ENCODE results near the gene ADAMTS2.

ADAMTS2 gene

DNA sequence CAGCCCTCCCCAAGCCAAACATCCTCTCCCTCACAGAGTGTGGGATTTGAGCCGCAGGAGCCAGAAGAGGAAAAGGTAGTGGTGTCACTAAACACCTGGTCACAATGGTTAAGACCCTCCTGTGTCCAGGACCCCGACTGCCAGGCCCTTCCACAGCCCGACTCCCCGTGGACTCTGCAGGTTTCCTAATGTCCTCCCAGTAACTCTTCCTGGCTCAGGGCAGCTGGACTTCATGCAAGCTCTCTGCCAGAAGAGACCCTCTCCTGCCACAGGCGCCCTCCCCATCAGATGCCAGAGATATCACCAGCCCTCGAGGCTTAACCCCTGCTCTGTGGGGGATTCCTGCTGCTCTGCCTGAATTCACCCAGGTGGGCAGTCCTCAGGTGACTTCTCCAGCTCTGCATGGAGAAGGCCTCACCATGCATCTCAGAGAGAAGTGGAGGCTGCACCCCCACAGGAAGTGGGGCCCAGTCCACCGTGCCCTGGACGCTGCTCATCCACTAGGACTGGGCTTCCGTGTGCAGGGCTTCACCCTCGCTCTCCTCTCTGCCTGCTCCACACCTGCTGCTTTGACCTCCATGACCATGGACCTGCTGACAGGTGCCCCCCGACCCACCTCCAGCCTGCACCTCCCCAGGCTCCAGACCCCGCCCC, 111.2 kb downstream of the ADAMTS2 start:
- 89% methylated on average over 12 of the region's 12 CpGs for WGBS
- H3K27me3 ChIP-seq (ENCODE audit: insufficient read depth, low read length), result no peaks in the 10 kb centered on the region
- H3K36me3 ChIP-seq (ENCODE audit: insufficient read depth, low read length), result no peaks in the 10 kb centered on the region
- H3K4me1 ChIP-seq (ENCODE audit: insufficient read depth, low read length), result peaks cover under 1% of the 10 kb centered on the region; the same call in 1 of the 2 replicates
- no peak overlapping the region for H3K27ac ChIP-seq (ENCODE audit: low read depth, low read length)
- H3K9me3 ChIP-seq (ENCODE audit: insufficient read depth, low read depth, low read length), result no peaks in the 10 kb centered on the region
- no peak overlapping the region for H3K4me3 ChIP-seq (ENCODE audit: low read length)
- no peak overlapping the region for H3K9ac ChIP-seq (ENCODE audit: low read depth, low read length)

DNA sequence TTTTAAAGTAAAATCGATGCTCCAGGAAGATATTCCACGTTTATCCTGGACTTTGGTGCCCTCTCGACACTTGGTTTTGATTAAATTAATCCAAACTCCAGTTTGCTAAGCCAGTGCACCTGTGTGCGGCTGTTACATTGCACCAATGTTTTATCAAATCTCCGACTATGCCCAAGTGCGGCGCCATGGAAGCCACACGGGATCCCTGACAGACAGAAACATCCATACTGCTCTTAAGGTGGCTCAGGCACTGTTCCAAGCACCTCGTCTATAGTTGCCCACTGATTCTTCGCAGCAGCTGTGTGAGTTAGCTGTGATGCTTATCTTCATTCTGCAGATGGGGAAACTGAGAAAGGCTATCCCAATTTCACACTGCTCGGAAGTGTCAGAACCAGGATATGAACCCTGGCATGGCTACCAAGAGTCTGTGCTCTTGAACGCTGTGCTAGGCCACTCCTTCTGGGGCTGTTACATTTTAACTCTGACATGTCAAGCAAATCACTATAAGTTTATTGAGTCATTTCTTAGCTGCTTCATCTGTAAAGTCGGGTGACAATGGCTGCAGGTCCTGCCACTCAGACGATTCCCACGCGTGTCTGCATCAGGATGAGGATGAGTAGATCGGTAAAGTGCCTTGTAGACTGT, 113.0 kb downstream of the ADAMTS2 start:
- WGBS, result 94% methylated on average over 17 of the region's 17 CpGs
- Histone ChIP-seq H3K4me1 (ENCODE audit: insufficient read depth, low read length) (peaks cover 15% of the 10 kb centered on the region), H3K9me3 (ENCODE audit: insufficient read depth, low read depth, low read length) (no peaks in the 10 kb centered on the region), H3K4me3 (ENCODE audit: low read length) (no peak overlapping the region), H3K9ac (ENCODE audit: low read depth, low read length) (no peak overlapping the region), H3K36me3 (ENCODE audit: insufficient read depth, low read length) (no peaks in the 10 kb centered on the region), H3K27ac (ENCODE audit: low read depth, low read length) (no peak overlapping the region), H3K27me3 (ENCODE audit: insufficient read depth, low read length) (no peaks in the 10 kb centered on the region)

DNA sequence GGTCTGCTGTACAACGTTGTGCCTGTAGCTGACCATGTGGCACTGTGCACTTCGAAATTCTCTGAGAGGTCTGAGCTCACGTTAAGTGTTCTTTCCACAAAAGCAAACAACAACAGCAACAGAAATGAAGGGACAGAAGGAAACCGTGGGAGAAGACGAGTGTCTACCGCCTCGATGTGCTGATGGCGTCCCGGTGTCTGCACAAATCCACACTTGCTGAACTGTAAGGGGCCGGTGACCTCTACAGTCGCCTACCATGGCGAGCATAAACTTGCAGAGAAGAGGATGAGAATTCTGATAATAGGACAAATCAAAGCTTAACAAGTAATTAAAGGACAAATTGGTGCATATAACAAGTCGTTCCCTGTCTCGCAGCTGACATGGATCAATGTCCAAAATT, 114.0 kb downstream of the ADAMTS2 start:
- Histone ChIP-seq H3K4me1 (ENCODE audit: insufficient read depth, low read length) (peaks cover 17% of the 10 kb centered on the region), H3K9me3 (ENCODE audit: insufficient read depth, low read depth, low read length) (no peaks in the 10 kb centered on the region), H3K9ac (ENCODE audit: low read depth, low read length) (no peak overlapping the region), H3K4me3 (ENCODE audit: low read length) (no peak overlapping the region), H3K27ac (ENCODE audit: low read depth, low read length) (no peak overlapping the region), H3K27me3 (ENCODE audit: insufficient read depth, low read length) (no peaks in the 10 kb centered on the region), H3K36me3 (ENCODE audit: insufficient read depth, low read length) (no peaks in the 10 kb centered on the region)
- 95% methylated on average over 14 of the region's 14 CpGs for WGBS

DNA sequence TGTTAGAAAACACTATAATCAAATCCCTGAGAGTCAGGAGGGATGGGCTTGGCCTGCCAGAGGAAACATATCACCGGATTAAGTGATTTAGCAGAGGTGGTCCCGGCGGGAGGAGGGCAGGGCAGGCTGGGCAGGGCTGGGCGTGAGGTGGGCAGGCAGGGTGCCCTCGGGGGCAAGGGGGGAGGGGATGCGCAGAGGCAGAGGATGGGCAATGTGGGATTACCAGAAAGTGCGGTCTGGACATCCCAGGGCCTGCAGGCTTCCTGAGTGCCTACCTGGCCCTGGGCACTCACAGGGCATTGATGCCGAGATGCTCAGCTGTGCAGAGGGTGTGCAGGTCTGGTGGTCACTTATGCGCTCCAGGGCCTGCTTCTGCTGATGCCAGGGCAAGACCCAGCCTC, 115.2 kb downstream of the ADAMTS2 start:
- H3K27me3 ChIP-seq (ENCODE audit: insufficient read depth, low read length), result no peaks in the 10 kb centered on the region
- WGBS, result 85% methylated on average over 9 of the region's 9 CpGs
- H3K27ac ChIP-seq (ENCODE audit: low read depth, low read length), result no peak overlapping the region
- H3K9me3 ChIP-seq (ENCODE audit: insufficient read depth, low read depth, low read length), result 0 out of 2 replicates have a peak, but pooled peaks cover 2% of the 10 kb centered on the region
- no peak overlapping the region for H3K4me3 ChIP-seq (ENCODE audit: low read length)
- no peaks in the 10 kb centered on the region for H3K36me3 ChIP-seq (ENCODE audit: insufficient read depth, low read length)
- no peak overlapping the region for H3K9ac ChIP-seq (ENCODE audit: low read depth, low read length)
- peaks cover 17% of the 10 kb centered on the region for H3K4me1 ChIP-seq (ENCODE audit: insufficient read depth, low read length)

DNA sequence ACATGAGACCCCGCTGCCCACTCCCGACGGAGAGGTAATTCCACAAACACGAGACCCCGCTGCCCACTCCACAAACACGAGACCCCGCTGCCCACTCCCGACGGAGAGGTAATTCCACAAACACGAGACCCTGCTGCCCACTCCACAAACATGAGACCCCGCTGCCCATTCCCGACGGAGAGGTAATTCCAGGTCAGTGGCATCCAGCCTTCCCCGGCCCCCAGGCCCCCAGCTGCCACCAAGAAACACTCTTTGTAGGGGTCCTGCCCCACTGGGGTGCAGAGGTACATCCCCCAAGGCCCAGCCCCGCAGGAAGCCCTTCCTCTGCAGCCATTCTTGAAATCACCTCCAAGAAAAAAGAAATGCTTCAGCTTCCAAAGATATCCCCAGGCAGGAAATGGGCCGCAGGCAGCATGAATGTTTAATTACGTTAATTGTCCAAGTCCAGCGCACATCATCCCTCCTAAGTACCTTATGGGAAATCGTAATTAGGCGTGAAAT, 115.9 kb downstream of the ADAMTS2 start:
- Histone ChIP-seq H3K27me3 (ENCODE audit: insufficient read depth, low read length) (no peaks in the 10 kb centered on the region), H3K36me3 (ENCODE audit: insufficient read depth, low read length) (no peaks in the 10 kb centered on the region), H3K4me1 (ENCODE audit: insufficient read depth, low read length) (peaks cover 17% of the 10 kb centered on the region), H3K27ac (ENCODE audit: low read depth, low read length) (no peak overlapping the region), H3K4me3 (ENCODE audit: low read length) (no peak overlapping the region), H3K9ac (ENCODE audit: low read depth, low read length) (no peak overlapping the region), H3K9me3 (ENCODE audit: insufficient read depth, low read depth, low read length) (peaks cover 8% of the 10 kb centered on the region; the same call in 1 of the 2 replicates)
- 92% methylated on average over 20 of the region's 20 CpGs for WGBS

DNA sequence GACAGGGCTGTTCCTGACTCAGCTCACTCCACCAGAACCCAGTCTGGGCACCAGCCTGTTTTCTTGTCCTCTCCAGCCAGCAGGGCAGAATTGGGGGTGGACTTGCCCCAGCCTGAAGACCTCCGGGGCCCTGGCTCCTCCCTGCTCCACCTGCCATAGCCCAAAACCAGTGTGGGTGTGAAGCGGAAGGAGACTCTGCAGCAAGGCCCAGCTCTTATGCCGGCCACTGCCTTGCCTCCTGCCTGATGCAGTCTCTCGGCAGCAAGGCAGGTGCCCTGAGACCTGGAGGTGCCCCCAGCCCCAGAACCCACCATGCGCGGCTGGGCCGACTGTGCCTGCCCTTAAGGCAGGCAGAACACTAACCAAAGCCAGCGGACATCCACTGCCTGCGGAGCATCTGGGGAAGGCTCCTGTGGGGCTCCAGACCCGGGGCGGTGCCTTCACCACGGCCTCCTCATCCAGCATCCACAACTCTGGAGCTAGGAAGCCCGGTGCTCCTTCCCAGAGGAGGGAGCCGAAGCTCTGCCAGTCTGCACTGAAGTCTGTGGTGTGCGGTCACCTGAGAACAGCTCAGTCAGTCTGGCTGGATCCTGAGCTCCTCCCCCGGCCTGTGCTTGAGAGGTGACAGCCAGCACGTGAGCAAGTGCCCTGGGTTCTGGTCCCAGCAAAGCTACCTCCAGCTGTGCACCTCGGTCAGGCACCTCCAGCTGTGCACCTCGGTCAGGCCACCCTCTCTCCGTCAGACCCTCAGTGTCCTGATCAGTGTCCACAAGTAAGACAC, 116.7 kb downstream of the ADAMTS2 start:
- no peak overlapping the region for H3K27ac ChIP-seq (ENCODE audit: low read depth, low read length)
- no peaks in the 10 kb centered on the region for H3K36me3 ChIP-seq (ENCODE audit: insufficient read depth, low read length)
- H3K9ac ChIP-seq (ENCODE audit: low read depth, low read length), result no peak overlapping the region
- 85% methylated on average over 20 of the region's 20 CpGs for WGBS
- H3K27me3 ChIP-seq (ENCODE audit: insufficient read depth, low read length), result no peaks in the 10 kb centered on the region
- peaks cover 17% of the 10 kb centered on the region for H3K4me1 ChIP-seq (ENCODE audit: insufficient read depth, low read length)
- H3K9me3 ChIP-seq (ENCODE audit: insufficient read depth, low read depth, low read length), result peaks cover 16% of the 10 kb centered on the region
- H3K4me3 ChIP-seq (ENCODE audit: low read length), result no peak overlapping the region

DNA sequence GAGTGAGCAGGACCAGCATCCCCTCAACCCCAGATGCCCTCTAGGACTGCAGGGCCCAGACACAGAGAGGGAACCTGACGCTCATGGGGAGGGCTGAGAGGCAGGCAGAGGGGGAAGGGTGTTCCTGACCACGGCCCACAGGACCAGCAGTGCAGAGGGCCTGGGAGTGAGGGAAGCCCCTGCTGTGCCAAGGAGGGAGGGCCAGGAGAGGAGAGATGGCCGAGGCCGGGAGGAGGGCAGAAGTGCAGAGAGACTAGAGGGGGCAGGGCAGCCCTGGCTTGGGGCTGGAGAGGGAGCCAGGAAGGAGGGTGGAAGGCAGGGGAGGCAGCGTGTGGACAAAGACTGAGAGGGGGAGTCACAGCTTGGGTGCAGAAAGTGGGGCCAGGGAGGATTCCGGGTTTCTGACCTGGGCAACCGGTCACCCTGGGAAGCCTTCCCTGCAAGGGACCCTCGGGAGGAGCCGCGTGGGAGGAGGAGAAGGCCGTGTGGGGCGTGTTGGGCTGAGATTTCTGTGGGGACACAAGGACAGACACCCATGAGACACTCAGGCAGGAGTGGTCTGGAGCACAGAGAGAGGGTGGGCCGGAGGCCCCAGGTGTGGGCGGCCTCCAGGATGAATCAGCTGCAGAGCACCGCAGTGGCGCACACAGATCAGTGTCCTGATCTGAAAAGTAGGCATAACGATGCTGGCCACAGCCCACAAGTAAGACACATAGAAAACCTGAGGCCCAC, 117.5 kb downstream of the ADAMTS2 start:
- Histone ChIP-seq H3K4me3 (ENCODE audit: low read length) (no peak overlapping the region), H3K9me3 (ENCODE audit: insufficient read depth, low read depth, low read length) (peaks cover 20% of the 10 kb centered on the region), H3K27ac (ENCODE audit: low read depth, low read length) (no peak overlapping the region), H3K9ac (ENCODE audit: low read depth, low read length) (no peak overlapping the region), H3K36me3 (ENCODE audit: insufficient read depth, low read length) (no peaks in the 10 kb centered on the region), H3K4me1 (ENCODE audit: insufficient read depth, low read length) (peaks cover 17% of the 10 kb centered on the region), H3K27me3 (ENCODE audit: insufficient read depth, low read length) (no peaks in the 10 kb centered on the region)
- 72% methylated on average over 17 of the region's 17 CpGs for WGBS

DNA sequence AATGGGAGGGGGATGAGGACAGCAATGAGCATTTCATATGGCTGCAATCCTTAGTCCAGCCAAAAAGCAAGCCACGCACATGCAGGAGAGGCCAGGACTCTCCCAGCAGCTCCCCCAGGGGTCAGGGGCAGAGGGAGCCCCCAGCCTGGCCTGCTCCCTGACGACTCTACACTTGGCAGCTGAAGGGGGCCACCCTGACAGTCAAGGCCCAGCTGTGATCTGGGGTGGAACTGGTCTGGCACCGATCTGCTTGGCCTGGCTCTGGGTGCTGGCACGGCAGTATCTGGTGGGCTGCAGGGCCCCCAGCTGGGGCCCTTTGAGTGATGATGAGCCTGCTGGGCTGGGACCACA, 118.1 kb downstream of the ADAMTS2 start:
- Histone ChIP-seq H3K36me3 (ENCODE audit: insufficient read depth, low read length) (no peaks in the 10 kb centered on the region), H3K27ac (ENCODE audit: low read depth, low read length) (no peak overlapping the region), H3K27me3 (ENCODE audit: insufficient read depth, low read length) (no peaks in the 10 kb centered on the region), H3K4me1 (ENCODE audit: insufficient read depth, low read length) (peaks cover 17% of the 10 kb centered on the region), H3K4me3 (ENCODE audit: low read length) (no peak overlapping the region), H3K9ac (ENCODE audit: low read depth, low read length) (no peak overlapping the region), H3K9me3 (ENCODE audit: insufficient read depth, low read depth, low read length) (peaks cover 20% of the 10 kb centered on the region)
- 84% methylated on average over 4 of the region's 4 CpGs for WGBS

DNA sequence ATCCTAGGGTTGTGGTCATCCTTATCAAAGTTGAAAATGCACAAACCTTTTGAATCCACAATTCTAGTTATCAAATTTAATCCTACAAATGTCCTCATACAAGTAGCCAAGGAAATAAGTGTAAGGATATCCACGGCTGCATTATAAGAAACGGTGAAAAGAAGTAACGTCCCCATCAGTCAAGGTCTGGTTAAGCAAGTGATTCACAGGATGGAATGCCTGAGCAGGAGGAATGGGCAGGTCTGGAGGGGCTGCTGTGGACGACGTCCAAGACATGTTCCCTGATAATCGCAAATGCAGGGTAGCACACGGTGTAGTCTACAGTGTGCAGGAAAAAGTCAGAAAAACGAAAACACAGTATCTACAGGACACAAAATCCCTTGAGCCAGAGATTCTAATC, 118.6 kb downstream of the ADAMTS2 start:
- Histone ChIP-seq H3K4me1 (ENCODE audit: insufficient read depth, low read length) (peaks cover 17% of the 10 kb centered on the region), H3K9me3 (ENCODE audit: insufficient read depth, low read depth, low read length) (peaks cover 20% of the 10 kb centered on the region), H3K9ac (ENCODE audit: low read depth, low read length) (no peak overlapping the region), H3K27me3 (ENCODE audit: insufficient read depth, low read length) (no peaks in the 10 kb centered on the region), H3K4me3 (ENCODE audit: low read length) (no peak overlapping the region), H3K36me3 (ENCODE audit: insufficient read depth, low read length) (no peaks in the 10 kb centered on the region), H3K27ac (ENCODE audit: low read depth, low read length) (no peak overlapping the region)
- WGBS, result 88% methylated on average over 8 of the region's 8 CpGs

DNA sequence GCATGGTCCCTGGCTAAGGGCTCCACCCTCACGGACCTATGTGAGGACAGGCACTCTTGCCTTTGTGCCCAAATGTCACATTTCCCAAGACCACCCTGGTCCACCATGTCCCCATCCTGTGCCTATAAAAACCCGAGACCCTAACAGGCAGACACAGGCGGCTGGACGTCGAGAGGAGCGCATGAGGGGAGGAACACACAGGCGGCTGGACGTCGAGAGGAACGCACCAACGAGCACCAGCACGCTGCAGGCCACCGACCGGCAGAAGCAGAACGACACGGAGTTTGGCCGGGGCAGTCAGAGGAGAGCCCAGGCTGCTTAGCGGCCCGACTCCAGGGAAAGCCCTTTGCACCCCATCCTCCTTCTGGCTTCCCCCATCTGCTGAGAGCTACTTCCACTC, 119.9 kb downstream of the ADAMTS2 start:
- H3K27ac ChIP-seq (ENCODE audit: low read depth, low read length), result no peak overlapping the region
- no peak overlapping the region for H3K9ac ChIP-seq (ENCODE audit: low read depth, low read length)
- no peaks in the 10 kb centered on the region for H3K36me3 ChIP-seq (ENCODE audit: insufficient read depth, low read length)
- H3K9me3 ChIP-seq (ENCODE audit: insufficient read depth, low read depth, low read length), result peaks cover 20% of the 10 kb centered on the region
- no peaks in the 10 kb centered on the region for H3K27me3 ChIP-seq (ENCODE audit: insufficient read depth, low read length)
- H3K4me1 ChIP-seq (ENCODE audit: insufficient read depth, low read length), result peaks cover 17% of the 10 kb centered on the region
- WGBS, result 95% methylated on average over 19 of the region's 19 CpGs
- H3K4me3 ChIP-seq (ENCODE audit: low read length), result no peak overlapping the region

DNA sequence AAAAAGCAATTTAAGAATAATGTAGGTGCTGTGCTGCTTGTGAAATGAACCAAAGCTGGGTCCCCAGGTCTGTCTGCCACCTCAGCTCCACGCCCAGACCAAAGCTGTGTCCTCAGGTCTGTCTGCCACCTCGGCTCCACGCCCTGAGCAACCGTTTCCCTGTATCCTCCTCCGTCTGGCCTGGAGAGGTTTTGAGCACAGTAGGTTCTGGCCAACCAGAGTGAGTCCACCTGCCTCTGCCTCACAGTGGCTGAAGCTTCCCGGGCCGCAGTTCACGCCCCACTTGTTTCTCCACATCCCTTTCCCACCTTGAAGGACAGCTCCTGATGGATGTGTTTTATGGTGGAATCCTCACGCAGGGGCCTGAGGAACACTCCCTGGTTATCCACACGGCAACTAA, 120.5 kb downstream of the ADAMTS2 start:
- Histone ChIP-seq H3K27me3 (ENCODE audit: insufficient read depth, low read length) (no peaks in the 10 kb centered on the region), H3K9me3 (ENCODE audit: insufficient read depth, low read depth, low read length) (peaks cover 20% of the 10 kb centered on the region), H3K27ac (ENCODE audit: low read depth, low read length) (no peak overlapping the region), H3K4me1 (ENCODE audit: insufficient read depth, low read length) (peaks cover 17% of the 10 kb centered on the region), H3K4me3 (ENCODE audit: low read length) (no peak overlapping the region), H3K9ac (ENCODE audit: low read depth, low read length) (no peak overlapping the region), H3K36me3 (ENCODE audit: insufficient read depth, low read length) (no peaks in the 10 kb centered on the region)
- WGBS, result 91% methylated on average over 9 of the region's 10 CpGs
